Measurements from ENCODE around the gene ARHGEF28.

DNA sequence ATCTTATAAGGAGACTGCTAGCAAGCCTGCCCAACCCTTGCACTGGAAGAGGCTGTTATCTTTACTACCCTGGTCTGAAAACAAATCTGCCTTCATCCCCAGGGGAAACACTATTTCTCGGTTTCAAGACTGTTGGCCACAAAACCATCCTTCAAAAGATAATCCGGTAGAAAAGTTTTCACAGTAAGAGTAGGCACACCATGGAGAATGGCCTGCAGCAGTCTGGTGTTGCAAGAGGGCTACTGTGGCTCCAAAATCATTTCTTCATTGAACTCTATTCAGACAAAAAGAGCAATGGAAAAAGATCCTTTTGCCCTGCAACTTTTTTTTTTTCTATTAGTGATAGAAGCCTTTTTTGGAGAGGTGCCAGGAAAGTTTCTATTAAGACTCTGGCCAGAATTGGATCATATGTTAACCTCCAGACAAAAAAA, 163.9 kb downstream of the ARHGEF28 start:
- TF ChIP-seq EZH2phosphoT487 (IDR thresholded peaks at IDR 0.05; ENCODE audit: borderline replicate concordance, low read length) = no peak
- TF ChIP-seq, protein P1, sequence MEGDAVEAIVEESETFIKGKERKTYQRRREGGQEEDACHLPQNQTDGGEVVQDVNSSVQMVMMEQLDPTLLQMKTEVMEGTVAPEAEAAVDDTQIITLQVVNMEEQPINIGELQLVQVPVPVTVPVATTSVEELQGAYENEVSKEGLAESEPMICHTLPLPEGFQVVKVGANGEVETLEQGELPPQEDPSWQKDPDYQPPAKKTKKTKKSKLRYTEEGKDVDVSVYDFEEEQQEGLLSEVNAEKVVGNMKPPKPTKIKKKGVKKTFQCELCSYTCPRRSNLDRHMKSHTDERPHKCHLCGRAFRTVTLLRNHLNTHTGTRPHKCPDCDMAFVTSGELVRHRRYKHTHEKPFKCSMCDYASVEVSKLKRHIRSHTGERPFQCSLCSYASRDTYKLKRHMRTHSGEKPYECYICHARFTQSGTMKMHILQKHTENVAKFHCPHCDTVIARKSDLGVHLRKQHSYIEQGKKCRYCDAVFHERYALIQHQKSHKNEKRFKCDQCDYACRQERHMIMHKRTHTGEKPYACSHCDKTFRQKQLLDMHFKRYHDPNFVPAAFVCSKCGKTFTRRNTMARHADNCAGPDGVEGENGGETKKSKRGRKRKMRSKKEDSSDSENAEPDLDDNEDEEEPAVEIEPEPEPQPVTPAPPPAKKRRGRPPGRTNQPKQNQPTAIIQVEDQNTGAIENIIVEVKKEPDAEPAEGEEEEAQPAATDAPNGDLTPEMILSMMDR (IDR thresholded peaks at IDR 0.05; ENCODE audit: low read depth, low read length, poor library complexity, severe bottlenecking) = no peak

Data from DOHH2 (cell line).